SK-N-SH (cell line): ENCODE measurements around the gene AARS2. TPM values are rescaled to one million over a fixed set of nuclear protein-coding genes. Genes with fewer than 3 reads are reported as not detected.

Experiments
- CTCF ChIA-PET: fragments of 300-600, 350-600 bp; formaldehyde crosslinking; extraction: SDS; loops from one replicate; lab custom pipeline; 2021; lab: Yijun Ruan, JAX
- POLR2A ChIA-PET: fragments of 350-600 bp; sonication (Branson Sonifier 250); formaldehyde crosslinking; extraction: SDS; loops from one replicate; lab custom pipeline; 2020; ENCODE audit warnings: antibody characterized with exemption, inconsistent platforms; lab: Yijun Ruan, JAX
- DNase-seq: peaks from one replicate; pipeline ENCODE4 v3.0.0; 2012
- H2AFZ ChIP-seq: fragments of 200-600 bp; sonication (generic); 2 replicates; pipeline ENCODE4 v1.8.1; 2016; ENCODE audit warnings: antibody characterized with exemption, mild to moderate bottlenecking, low read depth
- H3F3A ChIP-seq: fragments of 200-600 bp; sonication (generic); replicated peaks from 2 replicates; pipeline ENCODE3; 2016; ENCODE audit warnings: antibody characterized with exemption, mild to moderate bottlenecking; ENCODE audit not compliant: insufficient read depth
- H3K27ac ChIP-seq, 2 experiments: fragments of 200-500 bp in 1 of 2; fragments of 200-600 bp in 1 of 2; sonication (Bioruptor generic) in 1 of 2; sonication (generic), shearing (Covaris generic) in 1 of 2; 2 replicates each; pipeline versions ENCODE4 v1.5.1 to v1.6.1; 2014 to 2016; ENCODE audit warnings: low read depth in 2 of 2, inconsistent platforms in 1 of 2, low read length in 1 of 2, mild to moderate bottlenecking in 1 of 2, mixed read lengths in 1 of 2
- H3K27me3 ChIP-seq: fragments of 200-600 bp; sonication (generic), shearing (Covaris generic); 2 replicates; pipeline ENCODE4 v1.6.1; 2016; ENCODE audit warnings: mixed run types; ENCODE audit not compliant: insufficient read depth
- H3K36me3 ChIP-seq, 2 experiments: fragments of 200-500 bp in 1 of 2; fragments of 200-600 bp in 1 of 2; sonication (Bioruptor generic) in 1 of 2; sonication (generic) in 1 of 2; replicated peaks in 1 of 2; 2 replicates each; pipeline versions ENCODE3 to v1.5.1; 2014 to 2016; ENCODE audit warnings: low read length in 1 of 2, mild to moderate bottlenecking in 1 of 2; ENCODE audit not compliant: insufficient read depth in 2 of 2, control insufficient read depth in 1 of 2
- H3K4me1 ChIP-seq, 2 experiments: fragments of 200-500 bp in 1 of 2; fragments of 200-600 bp in 1 of 2; sonication (Bioruptor generic) in 1 of 2; sonication (generic), shearing (Covaris generic) in 1 of 2; 2 replicates each; pipeline versions ENCODE4 v1.5.1 to v1.6.1; 2014 to 2016; ENCODE audit warnings: low read depth in 1 of 2, low read length in 1 of 2, mixed run types in 1 of 2; ENCODE audit not compliant: insufficient read depth in 2 of 2, control insufficient read depth in 1 of 2
- H3K4me2 ChIP-seq: fragments of 200-600 bp; sonication (generic), shearing (Covaris generic); 2 replicates; pipeline ENCODE4 v1.6.1; 2017; ENCODE audit warnings: mixed run types
- H3K4me3 ChIP-seq, 2 experiments: fragments of 200-500 bp in 1 of 2; fragments of 200-600 bp in 1 of 2; sonication (Bioruptor generic) in 1 of 2; sonication (generic), shearing (Covaris generic) in 1 of 2; 2 replicates each; pipeline versions ENCODE4 v1.5.1 to v1.8.1; 2014 to 2016; ENCODE audit warnings: low read depth in 2 of 2, inconsistent platforms in 1 of 2, low read length in 1 of 2, mild to moderate bottlenecking in 1 of 2, mixed read lengths in 1 of 2, moderate library complexity in 1 of 2
- H3K79me2 ChIP-seq: fragments of 200-600 bp; sonication (generic); 2 replicates; pipeline ENCODE4 v1.8.1; 2017; ENCODE audit warnings: mild to moderate bottlenecking; ENCODE audit not compliant: insufficient read depth
- H3K9ac ChIP-seq: fragments of 200-600 bp; sonication (generic); 2 replicates; pipeline ENCODE4 v1.6.1; 2017; ENCODE audit warnings: mixed run types
- H3K9me2 ChIP-seq: fragments of 200-600 bp; sonication (generic); 2 replicates; pipeline ENCODE4 v1.6.1; 2017; ENCODE audit warnings: mixed run types
- H3K9me3 ChIP-seq: fragments of 200-600 bp; sonication (generic); 2 replicates; pipeline ENCODE4 v1.6.1; 2017; ENCODE audit warnings: mixed run types, mild to moderate bottlenecking, moderate library complexity
- H4K20me1 ChIP-seq: fragments of 200-600 bp; sonication (generic); 2 replicates; pipeline ENCODE4 v1.6.1; 2017; ENCODE audit warnings: mild to moderate bottlenecking, mixed run types; ENCODE audit not compliant: insufficient read depth
- EP300 ChIP-seq, 2 experiments: IDR thresholded peaks; 2 replicates each; pipeline versions ENCODE4 v1.4.0 to v1.6.1; 2012; ENCODE audit warnings: borderline replicate concordance in 1 of 2, low read depth in 1 of 2, low read length in 1 of 2
- FOXJ3 ChIP-seq: sonication (generic); formaldehyde crosslinking; IDR thresholded peaks from 2 replicates; pipeline ENCODE4 v1.5.1; 2020; ENCODE audit warnings: mild to moderate bottlenecking, missing genetic modification reagents
- FOXM1 ChIP-seq: IDR thresholded peaks from 2 replicates; pipeline ENCODE4 v1.4.0; 2012; ENCODE audit warnings: low read depth, mild to moderate bottlenecking
- MAX ChIP-seq: IDR thresholded peaks from 2 replicates; pipeline ENCODE4 v1.4.0; 2012; ENCODE audit warnings: low read depth
- NFIC ChIP-seq: IDR thresholded peaks from 2 replicates; pipeline ENCODE4 v1.4.0; 2012; ENCODE audit warnings: borderline replicate concordance
- NRF1 ChIP-seq: IDR thresholded peaks from 2 replicates; pipeline ENCODE4 v1.6.1; 2012; ENCODE audit warnings: low read depth, mild to moderate bottlenecking, low read length
- POLR2AphosphoS5 ChIP-seq: IDR thresholded peaks from 2 replicates; pipeline ENCODE4 v1.6.1; 2012; ENCODE audit warnings: low read depth, low read length
- RFX5 ChIP-seq: IDR thresholded peaks from 2 replicates; pipeline ENCODE4 v1.6.1; 2012; ENCODE audit warnings: mild to moderate bottlenecking, improper control_type of control experiment, low read length
- TAF1 ChIP-seq: IDR thresholded peaks from 2 replicates; pipeline ENCODE4 v1.6.1; 2012; ENCODE audit warnings: low read depth, mild to moderate bottlenecking, low read length, moderate library complexity, borderline replicate concordance
- TCF12 ChIP-seq: IDR thresholded peaks from 2 replicates; pipeline ENCODE4 v1.4.0; 2012
- TEAD4 ChIP-seq: IDR thresholded peaks from 2 replicates; pipeline ENCODE4 v1.4.0; 2012; ENCODE audit warnings: mild to moderate bottlenecking, borderline replicate concordance; ENCODE audit not compliant: insufficient read depth
- WGBS: methylation state at CpG from one replicate; pipeline ENCODE4 v1.1.6; 2017; ENCODE audit warnings: low lambda C conversion rate; 5-methylcytosine and 5-hydroxymethylcytosine counted together
- polyA plus RNA-seq, 3 experiments: library from polyadenylated mRNA; depleted of rRNA; stranded (reverse); fragments of >200 nt; gene quantifications; 2 replicates each; pipeline ENCODE4 v1.2.3, GENCODE V29; 2012
- TF ChIP-seq, protein P1 (sequence below): fragments of 200-600 bp; sonication (generic); IDR thresholded peaks from 2 replicates; pipeline ENCODE4 v1.6.1; 2017; ENCODE audit warnings: antibody characterized with exemption, mild to moderate bottlenecking, moderate library complexity
- TF ChIP-seq, protein P2 (sequence below): IDR thresholded peaks from 2 replicates; pipeline ENCODE4; 2012

The AARS2 gene
- polyA plus RNA-seq, 1 of the 3 experiments (the other 2 are of a cell fraction): 9.5 TPM

GRCh38 chr6:44333942-44334341, 20.8 kb upstream of the AARS2 start:
- TF ChIP-seq FOXM1 (no peak), NFIC (no peak), NRF1 (no peak), TEAD4 (no peak), RFX5 (no peak), TCF12 (no peak), POLR2AphosphoS5 (no peak), TAF1 (no peak), EP300 (IDR thresholded peaks at IDR 0.05; ENCODE audit: borderline replicate concordance in 1 of 2, low read depth in 1 of 2, low read length in 1 of 2) (no peak)
- peaks cover 33% of the 10 kb centered on the region for H3K27me3 ChIP-seq
- 74% methylated on average over 5 of the region's 5 CpGs for WGBS
- no peak for DNase-seq
- CTCF ChIA-PET: interaction anchor here (1.4 to 10.2 kb wide), 7 partner anchors 8 to 100 kb away, joined by 3 to 220 read pairs (median 13); partner anchors contain the start of genes AARS2, NFKBIE, SPATS1 and TMEM151B
- H3K9ac ChIP-seq: no peak overlapping the region
- H3K36me3 ChIP-seq: no peaks in the 10 kb centered on the region
- H3K4me2 ChIP-seq: no peak overlapping the region
- H3K79me2 ChIP-seq: no peaks in the 10 kb centered on the region
- no peak overlapping the region for H2AFZ ChIP-seq
- no peak overlapping the region for H3K4me3 ChIP-seq
- no peaks in the 10 kb centered on the region for H3K9me3 ChIP-seq
- H4K20me1 ChIP-seq: no peaks in the 10 kb centered on the region
- no peaks in the 10 kb centered on the region for H3F3A ChIP-seq
- no peaks in the 10 kb centered on the region for H3K9me2 ChIP-seq
- POLR2A ChIA-PET: no interaction called here
- no peak overlapping the region for H3K27ac ChIP-seq
- H3K4me1 ChIP-seq: peaks cover 0 to 11% of the 10 kb centered on the region in 2 experiments; a peak in 1 of 4 replicates

DNA sequence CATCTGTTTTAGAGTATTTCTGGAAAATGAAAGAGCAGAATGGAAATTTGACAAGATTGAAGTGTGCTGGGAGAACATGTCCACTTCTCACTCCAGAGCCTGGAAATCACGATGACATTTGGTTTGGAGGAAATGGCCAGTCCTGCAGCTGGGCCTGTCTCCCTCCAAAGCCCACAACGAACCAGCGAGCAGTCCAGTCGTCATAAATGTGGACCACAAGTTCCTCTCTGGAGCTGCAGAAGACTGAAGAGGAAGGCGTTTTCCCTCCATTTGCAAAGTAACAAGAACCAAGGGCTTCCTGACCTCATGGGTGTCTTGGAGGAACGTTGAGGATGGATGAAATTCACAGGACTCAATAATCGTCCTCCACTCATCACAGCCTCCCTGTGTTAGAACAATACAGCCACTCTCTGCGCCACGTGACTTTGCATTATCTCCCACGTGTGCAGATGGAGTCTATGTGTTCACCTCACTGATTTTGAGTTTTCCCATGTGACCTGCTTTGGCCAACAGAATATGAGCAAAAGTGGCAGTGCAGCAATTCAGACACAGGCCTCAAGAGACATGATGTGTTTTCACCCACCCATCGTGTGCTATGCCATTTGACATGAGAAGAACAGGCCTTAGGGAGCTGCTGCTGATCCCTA, 20.2 kb upstream of the AARS2 start:
- Histone ChIP-seq H3F3A (no peaks in the 10 kb centered on the region), H3K9ac (no peak overlapping the region), H2AFZ (no peak overlapping the region), H3K27me3 (peaks cover 34% of the 10 kb centered on the region), H3K4me3 (no peak overlapping the region), H3K27ac (no peak overlapping the region)
- 58% methylated on average over 11 of the region's 11 CpGs for WGBS
- CTCF ChIA-PET: interaction anchor here (0.8 to 10.2 kb wide), 9 partner anchors 9 to 161 kb away, joined by 3 to 220 read pairs (median 8); partner anchors contain the start of genes AARS2, NFKBIE, SPATS1 and TMEM151B
- TF ChIP-seq, protein P1, sequence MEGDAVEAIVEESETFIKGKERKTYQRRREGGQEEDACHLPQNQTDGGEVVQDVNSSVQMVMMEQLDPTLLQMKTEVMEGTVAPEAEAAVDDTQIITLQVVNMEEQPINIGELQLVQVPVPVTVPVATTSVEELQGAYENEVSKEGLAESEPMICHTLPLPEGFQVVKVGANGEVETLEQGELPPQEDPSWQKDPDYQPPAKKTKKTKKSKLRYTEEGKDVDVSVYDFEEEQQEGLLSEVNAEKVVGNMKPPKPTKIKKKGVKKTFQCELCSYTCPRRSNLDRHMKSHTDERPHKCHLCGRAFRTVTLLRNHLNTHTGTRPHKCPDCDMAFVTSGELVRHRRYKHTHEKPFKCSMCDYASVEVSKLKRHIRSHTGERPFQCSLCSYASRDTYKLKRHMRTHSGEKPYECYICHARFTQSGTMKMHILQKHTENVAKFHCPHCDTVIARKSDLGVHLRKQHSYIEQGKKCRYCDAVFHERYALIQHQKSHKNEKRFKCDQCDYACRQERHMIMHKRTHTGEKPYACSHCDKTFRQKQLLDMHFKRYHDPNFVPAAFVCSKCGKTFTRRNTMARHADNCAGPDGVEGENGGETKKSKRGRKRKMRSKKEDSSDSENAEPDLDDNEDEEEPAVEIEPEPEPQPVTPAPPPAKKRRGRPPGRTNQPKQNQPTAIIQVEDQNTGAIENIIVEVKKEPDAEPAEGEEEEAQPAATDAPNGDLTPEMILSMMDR: no peak
- TF ChIP-seq MAX (no peak), NRF1 (no peak), FOXJ3 (no peak)
- TF ChIP-seq, protein P2, sequence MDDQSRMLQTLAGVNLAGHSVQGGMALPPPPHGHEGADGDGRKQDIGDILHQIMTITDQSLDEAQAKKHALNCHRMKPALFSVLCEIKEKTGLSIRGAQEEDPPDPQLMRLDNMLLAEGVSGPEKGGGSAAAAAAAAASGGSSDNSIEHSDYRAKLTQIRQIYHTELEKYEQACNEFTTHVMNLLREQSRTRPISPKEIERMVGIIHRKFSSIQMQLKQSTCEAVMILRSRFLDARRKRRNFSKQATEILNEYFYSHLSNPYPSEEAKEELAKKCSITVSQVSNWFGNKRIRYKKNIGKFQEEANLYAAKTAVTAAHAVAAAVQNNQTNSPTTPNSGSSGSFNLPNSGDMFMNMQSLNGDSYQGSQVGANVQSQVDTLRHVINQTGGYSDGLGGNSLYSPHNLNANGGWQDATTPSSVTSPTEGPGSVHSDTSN: no peak
- TF ChIP-seq, all 33 proteins: peak for 0
- Histone ChIP-seq H3K9me3 (no peaks in the 10 kb centered on the region), H3K36me3 (no peaks in the 10 kb centered on the region), H3K79me2 (no peaks in the 10 kb centered on the region), H3K4me2 (no peak overlapping the region), H4K20me1 (no peaks in the 10 kb centered on the region), H3K9me2 (no peaks in the 10 kb centered on the region), H3K4me1 (peaks cover 0 to 11% of the 10 kb centered on the region in 2 experiments; a peak in 1 of 4 replicates)
- POLR2A ChIA-PET: interaction anchor here (1.0 to 1.8 kb wide), 4 partner anchors 8 to 87 kb away, joined by 3 to 5 read pairs (median 4); partner anchors contain the start of genes AARS2 and HSP90AB1
- DNase-seq: no peak
